Middle frontal gyrus (tissue), 1 donor: ENCODE measurements around the gene ABCF1.

Experiments used
- DNase-seq: peaks from one replicate; pipeline ENCODE4 v3.0.0-alpha.2; 2015; ENCODE audit warnings: low spot score; ENCODE audit errors: extremely low spot score

ABCF1 gene

GRCh38 chr6:30601436-30601814, 30.2 kb downstream of the ABCF1 start:
- DNase-seq, result no peak

GRCh38 chr6:30601815-30602641, 30.8 kb downstream of the ABCF1 start:
- no peak for DNase-seq

GRCh38 chr6:30603961-30604360, 32.7 kb downstream of the ABCF1 start:
- DNase-seq, result no peak

- no peak for DNase-seq
Observed at GRCh38 chr6:30610065-30610464, 38.8 kb downstream of the ABCF1 start.

GRCh38 chr6:30611150-30611855, 40.1 kb downstream of the ABCF1 start:
- no peak for DNase-seq

- DNase-seq, result no peak
Observed at GRCh38 chr6:30611856-30612194, 40.6 kb downstream of the ABCF1 start.

- no peak for DNase-seq
Observed at GRCh38 chr6:30612213-30612612, 41.0 kb downstream of the ABCF1 start.

- no peak for DNase-seq
Observed at GRCh38 chr6:30612687-30613248, 41.5 kb downstream of the ABCF1 start.

- no peak for DNase-seq
Observed at GRCh38 chr6:30613251-30614043, 42.2 kb downstream of the ABCF1 start.

GRCh38 chr6:30614044-30614842, 43.0 kb downstream of the ABCF1 start:
- no peak for DNase-seq

GRCh38 chr6:30614843-30615218, 43.6 kb downstream of the ABCF1 start:
- peak; percentile 92 for DNase-seq

- DNase-seq, result no peak
Observed at GRCh38 chr6:30615219-30615957, 44.1 kb downstream of the ABCF1 start.

GRCh38 chr6:30615958-30616810, 44.9 kb downstream of the ABCF1 start:
- no peak for DNase-seq

- peak; percentile 100 for DNase-seq
Observed at GRCh38 chr6:30616811-30617564, 45.7 kb downstream of the ABCF1 start, which contains the start of gene PPP1R10. TSS of gene PPP1R10 (minus strand) at chr6:30617243. CDS start at chr6:30609944, 7,299 bp downstream.

- peak; percentile 98 for DNase-seq
Observed at GRCh38 chr6:30617565-30618269, 46.5 kb downstream of the ABCF1 start, which contains the start of gene MRPS18B. TSS of gene MRPS18B (plus strand) at chr6:30617840. CDS start at chr6:30617866, 26 bp downstream.

- DNase-seq, result no peak
Observed at GRCh38 chr6:30618270-30618797, 47.1 kb downstream of the ABCF1 start.

- DNase-seq, result no peak
Observed at GRCh38 chr6:30619561-30619960, 48.3 kb downstream of the ABCF1 start.
